Activated T-cell treated with anti-CD3 and anti-CD28 coated beads, Interleukin-2, amount 50 U/mL, for 72 hours (primary cell): ENCODE measurements around the gene SULF2. TPM values are rescaled to one million over a fixed set of nuclear protein-coding genes. Genes with fewer than 3 reads are reported as not detected.
A peak's percentile ranks its signal among the peaks of the same experiment; 100 is the strongest.

Experiments
- ATAC-seq, 2 donors: fragments of 150-1000 bp; cut with Tn5 transposase; replicated peaks in 1 of 2; 2 replicates each; pipeline ENCODE4 v1.10.0; 2021; ENCODE audit warnings: moderate library complexity in 2 of 2, mild to moderate bottlenecking in 1 of 2
- DNase-seq, 2 donors: peaks; one replicate each; pipeline ENCODE4 v3.0.0; 2021 to 2022; ENCODE audit warnings: mixed read lengths in 1 of 2
- H3K27ac Mint-ChIP-seq: one replicate; pipeline ENCODE4 v1.8.0; 2022; ENCODE audit warnings: mild to moderate bottlenecking, moderate library complexity, mixed read lengths
- H3K27me3 Mint-ChIP-seq: one replicate; pipeline ENCODE4 v1.8.0; 2022; ENCODE audit warnings: low read depth, mixed read lengths
- H3K36me3 Mint-ChIP-seq, 2 donors: one replicate each; pipeline ENCODE4 v1.8.0; 2022; ENCODE audit warnings: mixed read lengths in 2 of 2, mild to moderate bottlenecking in 1 of 2; ENCODE audit not compliant: insufficient read depth in 2 of 2
- H3K4me1 Mint-ChIP-seq: one replicate; pipeline ENCODE4 v1.8.0; 2022; ENCODE audit warnings: low read depth, mixed read lengths
- H3K4me3 Mint-ChIP-seq, 2 donors: one replicate each; pipeline ENCODE4 v1.8.0; 2022; ENCODE audit warnings: mild to moderate bottlenecking in 2 of 2, mixed read lengths in 2 of 2, moderate library complexity in 2 of 2
- H3K9me3 Mint-ChIP-seq, 2 donors: one replicate each; pipeline ENCODE4 v1.8.0; 2022; ENCODE audit warnings: mixed read lengths in 2 of 2
- total RNA-seq, 2 donors: library from RNA; stranded (reverse); gene quantifications; one replicate each; pipeline ENCODE4 v1.2.3, GENCODE V29; 2022

SULF2 gene
- total RNA-seq, 2 donors from 2014 or later = 0.65 to 0.72 TPM

GRCh38 chr20:47645632-47646031, 139.6 kb downstream of the SULF2 start:
- peak overlapping the region; percentile 23 for H3K27ac Mint-ChIP-seq
- H3K27me3 Mint-ChIP-seq = no peaks in the 10 kb centered on the region
- no peak overlapping the region for H3K4me3 Mint-ChIP-seq
- no peaks in the 10 kb centered on the region for H3K4me1 Mint-ChIP-seq
- DNase-seq = no peak
- no peak for ATAC-seq
- peaks cover 8 to 38% of the 10 kb centered on the region in 2 donors for H3K36me3 Mint-ChIP-seq
- H3K9me3 Mint-ChIP-seq = no peaks in the 10 kb centered on the region

GRCh38 chr20:47642624-47643023, 142.7 kb downstream of the SULF2 start:
- Mint-ChIP-seq H3K4me3 (no peak overlapping the region), H3K4me1 (no peaks in the 10 kb centered on the region), H3K9me3 (no peaks in the 10 kb centered on the region), H3K27me3 (no peaks in the 10 kb centered on the region), H3K27ac (no peak overlapping the region), H3K36me3 (peaks cover 8 to 39% of the 10 kb centered on the region in 2 donors)
- ATAC-seq (no peak), DNase-seq (no peak)

- ATAC-seq (no peak), DNase-seq (no peak)
- Mint-ChIP-seq H3K27me3 (no peaks in the 10 kb centered on the region), H3K4me1 (no peaks in the 10 kb centered on the region), H3K9me3 (no peaks in the 10 kb centered on the region), H3K27ac (no peak overlapping the region), H3K36me3 (peaks cover 8 to 43% of the 10 kb centered on the region in 2 donors), H3K4me3 (no peak overlapping the region)
Measured at GRCh38 chr20:47642118-47642517, 143.2 kb downstream of the SULF2 start.

GRCh38 chr20:47638851-47639250, 146.4 kb downstream of the SULF2 start:
- Mint-ChIP-seq H3K27ac (no peak overlapping the region), H3K4me1 (no peaks in the 10 kb centered on the region), H3K36me3 (peaks cover 3 to 48% of the 10 kb centered on the region in 2 donors), H3K4me3 (no peak overlapping the region), H3K9me3 (no peaks in the 10 kb centered on the region), H3K27me3 (no peaks in the 10 kb centered on the region)
- ATAC-seq (no peak), DNase-seq (no peak)

GRCh38 chr20:47635256-47635655, 150.0 kb downstream of the SULF2 start:
- Mint-ChIP-seq H3K4me3 (no peak overlapping the region), H3K36me3 (peaks cover 6 to 45% of the 10 kb centered on the region in 2 donors), H3K27ac (no peak overlapping the region), H3K27me3 (no peaks in the 10 kb centered on the region), H3K4me1 (no peaks in the 10 kb centered on the region), H3K9me3 (no peaks in the 10 kb centered on the region)
- DNase-seq (no peak), ATAC-seq (no peak)

GRCh38 chr20:47631078-47631477, 154.2 kb downstream of the SULF2 start:
- Mint-ChIP-seq H3K9me3 (no peaks in the 10 kb centered on the region), H3K27ac (no peak overlapping the region), H3K4me3 (no peak overlapping the region), H3K36me3 (peaks cover 11 to 38% of the 10 kb centered on the region in 2 donors), H3K27me3 (no peaks in the 10 kb centered on the region), H3K4me1 (no peaks in the 10 kb centered on the region)
- DNase-seq = no peak
- no peak for ATAC-seq

- no peak overlapping the region for H3K4me3 Mint-ChIP-seq
Measured at GRCh38 chr20:47629907-47630306, 155.4 kb downstream of the SULF2 start.

GRCh38 chr20:47627540-47627939, 157.7 kb downstream of the SULF2 start:
- Mint-ChIP-seq H3K27me3 (no peaks in the 10 kb centered on the region), H3K4me1 (peaks cover 2% of the 10 kb centered on the region), H3K4me3 (no peak overlapping the region), H3K27ac (no peak overlapping the region), H3K9me3 (no peaks in the 10 kb centered on the region), H3K36me3 (peaks cover 9 to 32% of the 10 kb centered on the region in 2 donors)
- DNase-seq (no peak), ATAC-seq (no peak)

More at GRCh38 chr20:47629907-47630306, 155.4 kb downstream of the SULF2 start:
- no peaks in the 10 kb centered on the region for H3K27me3 Mint-ChIP-seq
- DNase-seq (no peak), ATAC-seq (no peak)
- no peaks in the 10 kb centered on the region for H3K9me3 Mint-ChIP-seq
- peaks cover 10 to 33% of the 10 kb centered on the region in 2 donors for H3K36me3 Mint-ChIP-seq
- no peak overlapping the region for H3K27ac Mint-ChIP-seq
- no peaks in the 10 kb centered on the region for H3K4me1 Mint-ChIP-seq

GRCh38 chr20:47623206-47623605, 162.1 kb downstream of the SULF2 start:
- no peak for ATAC-seq
- H3K36me3 Mint-ChIP-seq = peaks cover 9 to 33% of the 10 kb centered on the region in 2 donors
- H3K27me3 Mint-ChIP-seq = no peaks in the 10 kb centered on the region
- no peak overlapping the region for H3K27ac Mint-ChIP-seq
- H3K9me3 Mint-ChIP-seq = no peaks in the 10 kb centered on the region
- H3K4me1 Mint-ChIP-seq = peaks cover 24% of the 10 kb centered on the region
- no peak for DNase-seq
- H3K4me3 Mint-ChIP-seq = no peak overlapping the region

GRCh38 chr20:47622118-47622665, 163.1 kb downstream of the SULF2 start:
- Mint-ChIP-seq H3K4me1 (peaks cover 31% of the 10 kb centered on the region), H3K27ac (peak overlapping the region; percentile 76), H3K4me3 (no peak overlapping the region), H3K36me3 (peaks cover 7 to 26% of the 10 kb centered on the region in 2 donors), H3K27me3 (no peaks in the 10 kb centered on the region), H3K9me3 (no peaks in the 10 kb centered on the region)
- ATAC-seq (peak in 1 of 2 donors; percentile 15), DNase-seq (no peak)

GRCh38 chr20:47620808-47621805, 164.2 kb downstream of the SULF2 start:
- Mint-ChIP-seq H3K4me1 (peaks cover 40% of the 10 kb centered on the region), H3K36me3 (peaks cover 3 to 20% of the 10 kb centered on the region in 2 donors), H3K4me3 (no peak overlapping the region), H3K27me3 (no peaks in the 10 kb centered on the region), H3K9me3 (no peaks in the 10 kb centered on the region), H3K27ac (peak overlapping the region; percentile 94)
- DNase-seq (no peak), ATAC-seq (no peak)

GRCh38 chr20:47618479-47618878, 166.8 kb downstream of the SULF2 start:
- Mint-ChIP-seq H3K27me3 (no peaks in the 10 kb centered on the region), H3K4me3 (no peak overlapping the region), H3K4me1 (peaks cover 56% of the 10 kb centered on the region), H3K36me3 (peaks cover 7 to 19% of the 10 kb centered on the region in 2 donors), H3K9me3 (no peaks in the 10 kb centered on the region), H3K27ac (peak overlapping the region; percentile 33)
- DNase-seq = no peak
- ATAC-seq = no peak

GRCh38 chr20:47614703-47615309, 170.5 kb downstream of the SULF2 start:
- peaks cover 71% of the 10 kb centered on the region for H3K4me1 Mint-ChIP-seq
- no peaks in the 10 kb centered on the region for H3K9me3 Mint-ChIP-seq
- ATAC-seq (no peak), DNase-seq (no peak)
- no peak overlapping the region for H3K4me3 Mint-ChIP-seq
- peaks cover 7 to 18% of the 10 kb centered on the region in 2 donors for H3K36me3 Mint-ChIP-seq
- H3K27ac Mint-ChIP-seq = peak overlapping the region; percentile 86
- no peaks in the 10 kb centered on the region for H3K27me3 Mint-ChIP-seq
